HG03039 (cell line): ENCODE measurements around the gene MIPEP.
"Not testable (repeated sequence)": the region's sequence is repeated elsewhere in the genome, so short reads cannot be mapped to it uniquely, and the experiment has no call there.

Source experiments
- ATAC-seq: cut with Tn5 transposase; IDR thresholded peaks from one replicate; pipeline ENCODE4 v1.9.1; 2021; ENCODE audit warnings: mild to moderate bottlenecking, moderate library complexity; ENCODE audit not compliant: unreplicated experiment

MIPEP gene

DNA sequence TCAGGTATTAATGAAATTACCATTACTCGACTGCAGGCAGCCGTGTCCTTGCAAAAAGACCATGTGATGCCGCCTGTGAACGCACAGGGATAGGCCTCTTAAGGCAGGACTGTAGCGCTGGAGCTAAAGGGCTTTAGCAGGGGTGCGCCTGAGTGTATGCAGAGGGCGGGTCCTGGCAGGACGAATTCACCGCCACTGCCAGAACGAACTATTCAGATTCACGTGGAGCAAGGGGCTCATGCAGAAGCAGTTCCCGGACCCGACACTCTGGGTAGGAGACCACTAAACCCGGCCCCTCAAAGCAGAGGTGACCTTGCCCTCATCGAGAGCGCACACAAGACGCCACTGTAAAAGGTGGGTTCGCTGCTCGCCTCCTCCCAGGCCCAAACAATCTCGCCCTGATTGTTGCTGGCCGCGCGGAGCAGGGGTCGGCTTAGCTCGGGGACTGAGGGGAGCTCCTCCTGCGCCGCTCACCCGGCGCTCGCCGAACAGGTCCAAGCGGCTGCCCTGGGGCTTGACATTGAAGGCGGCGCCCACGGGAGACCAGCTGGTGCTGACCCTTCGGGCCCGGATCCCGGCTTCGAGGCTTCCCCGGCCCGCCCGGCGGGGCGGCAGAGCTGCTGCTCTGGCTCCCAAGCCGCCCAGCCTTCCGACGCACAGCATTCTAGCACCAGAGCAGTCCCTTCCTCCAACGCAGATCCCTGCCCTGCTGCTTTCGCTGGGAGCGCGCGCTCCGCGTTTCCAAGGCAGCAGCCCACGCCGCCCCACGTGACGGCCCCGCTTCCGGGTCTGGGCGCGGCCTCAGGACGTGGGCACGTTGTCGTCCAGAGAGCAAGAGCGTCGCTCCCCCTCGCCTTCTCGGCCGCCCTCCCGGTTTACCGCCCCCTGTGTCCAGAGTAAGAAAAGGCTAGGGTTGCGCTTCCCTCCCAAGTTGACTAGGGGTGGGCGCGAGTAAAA lies at the start of gene MIPEP:
Gene MIPEP, minus strand, starts transcription at position 743 of the 957 bp plus-strand sequence. Its CDS starts 80 bp downstream, at position 663.
- peak; percentile 95 for ATAC-seq

DNA sequence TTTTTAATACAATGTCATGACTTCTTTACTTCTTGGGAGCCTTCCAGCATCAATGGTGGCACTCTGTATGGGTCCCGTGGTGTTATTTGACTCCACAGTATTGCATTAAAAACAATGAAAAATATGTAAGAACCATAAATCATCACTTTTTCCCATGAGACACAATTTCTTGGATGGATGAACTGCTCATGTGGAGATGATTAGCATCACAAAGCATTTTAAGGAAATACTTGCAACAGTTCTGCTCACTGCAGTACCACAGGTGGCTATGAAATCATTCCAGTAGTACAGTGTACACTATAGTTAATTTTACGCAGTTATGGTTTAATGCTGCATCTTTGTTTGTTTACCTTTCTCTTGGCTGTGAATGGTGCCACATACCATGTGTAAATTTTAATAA lies 45.3 kb upstream of the MIPEP start:
- no peak for ATAC-seq

DNA sequence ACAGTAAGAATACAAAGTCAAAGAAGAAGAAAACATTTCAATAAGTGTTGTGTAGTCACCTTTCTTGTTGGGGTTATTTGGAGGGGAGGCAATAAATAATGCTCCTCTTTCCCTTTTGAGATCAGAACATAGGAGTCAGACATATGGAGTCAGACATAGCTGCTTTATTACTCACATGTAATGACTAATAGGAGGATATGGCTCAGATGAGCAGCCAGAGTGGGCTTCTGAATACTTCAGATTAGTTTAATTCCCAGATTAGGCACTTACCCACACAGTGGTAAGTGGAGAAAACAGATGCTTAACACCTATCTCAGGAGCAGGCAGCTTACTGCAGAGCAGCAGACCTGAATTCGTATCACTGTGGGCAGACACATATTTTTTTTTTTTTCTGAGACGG lies 39.8 kb upstream of the MIPEP start:
- ATAC-seq: no peak

DNA sequence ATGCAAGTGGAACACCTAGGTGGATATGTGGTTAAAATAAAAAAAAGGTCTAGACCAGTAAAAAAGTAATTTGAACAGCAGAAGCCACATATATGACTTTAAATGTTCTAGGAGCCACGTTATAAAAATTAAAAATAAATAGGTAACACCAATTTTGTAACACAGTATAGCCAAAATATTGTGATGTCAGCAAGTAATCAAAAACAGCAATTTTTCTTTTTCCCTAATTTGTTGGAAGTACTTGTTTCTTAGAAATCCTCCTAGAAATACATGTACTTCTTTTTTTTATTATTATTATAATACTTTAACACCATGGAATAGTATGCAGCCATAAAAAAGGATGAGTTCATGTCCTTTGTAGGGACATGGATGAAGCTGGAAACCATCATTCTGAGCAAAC lies 33.8 kb upstream of the MIPEP start:
- no peak for ATAC-seq

DNA sequence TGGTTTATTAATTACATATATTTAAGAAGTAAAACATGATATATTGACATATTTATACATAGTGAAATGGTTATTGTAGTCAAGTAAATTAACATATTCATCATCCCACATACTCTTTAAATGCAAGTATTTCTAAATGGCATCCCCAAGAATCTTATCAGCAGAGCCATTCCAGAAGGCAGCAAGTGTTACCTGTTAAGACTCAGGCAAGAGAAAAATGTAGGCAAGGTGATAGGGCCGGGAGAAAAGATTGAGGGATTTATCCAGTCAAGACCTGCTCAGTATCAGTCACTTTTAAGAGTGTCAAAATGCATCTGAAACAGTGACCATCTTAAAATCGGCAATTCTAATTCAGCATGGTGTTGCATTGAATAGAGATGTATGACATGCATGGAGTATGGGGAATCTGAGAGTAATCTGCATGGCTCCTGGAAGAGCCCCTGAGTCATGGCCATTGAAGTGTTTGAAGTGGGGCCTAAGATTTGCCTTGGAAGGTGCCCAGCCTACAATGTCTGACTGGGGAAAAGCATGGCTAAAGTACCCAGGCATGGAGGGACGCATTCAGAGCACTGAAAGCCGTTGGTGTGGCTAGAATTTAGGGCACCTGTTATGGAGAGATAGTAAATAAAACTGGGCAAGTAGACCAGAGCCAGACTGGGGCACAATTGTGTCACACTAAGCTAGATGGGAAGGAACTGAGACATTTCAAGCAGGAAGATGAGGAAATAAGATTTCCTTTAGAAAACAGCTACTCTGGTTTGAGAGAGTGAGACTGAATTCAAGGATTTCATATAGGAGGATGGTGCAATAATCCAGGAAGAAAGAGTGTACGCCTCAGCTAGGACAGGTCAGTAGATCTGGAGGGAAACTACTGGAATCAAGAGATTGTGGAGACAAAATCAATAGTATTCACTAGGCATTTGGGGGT lies 33.1 kb upstream of the MIPEP start:
- ATAC-seq: no peak

DNA sequence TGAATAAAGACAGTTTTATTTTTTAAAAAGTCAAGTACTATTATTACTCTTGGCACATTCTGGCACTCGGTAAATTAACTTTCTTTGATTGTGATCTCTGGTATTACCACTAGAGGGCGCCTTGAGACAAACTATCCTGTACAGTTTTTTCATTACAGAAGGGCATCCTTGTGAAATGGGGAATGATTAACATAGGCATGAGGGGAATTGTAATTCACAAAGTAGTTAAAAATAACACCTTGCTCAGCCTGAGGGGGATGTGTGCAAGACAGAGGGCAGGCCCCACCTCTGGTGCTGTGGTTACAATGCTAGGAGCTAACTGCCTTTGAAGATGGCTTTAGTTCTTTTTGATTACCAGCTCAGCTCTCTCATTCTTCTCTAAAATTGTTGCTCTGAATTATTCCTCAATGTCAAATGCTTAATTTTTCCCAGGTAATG lies 32.3 kb upstream of the MIPEP start:
- no peak for ATAC-seq

DNA sequence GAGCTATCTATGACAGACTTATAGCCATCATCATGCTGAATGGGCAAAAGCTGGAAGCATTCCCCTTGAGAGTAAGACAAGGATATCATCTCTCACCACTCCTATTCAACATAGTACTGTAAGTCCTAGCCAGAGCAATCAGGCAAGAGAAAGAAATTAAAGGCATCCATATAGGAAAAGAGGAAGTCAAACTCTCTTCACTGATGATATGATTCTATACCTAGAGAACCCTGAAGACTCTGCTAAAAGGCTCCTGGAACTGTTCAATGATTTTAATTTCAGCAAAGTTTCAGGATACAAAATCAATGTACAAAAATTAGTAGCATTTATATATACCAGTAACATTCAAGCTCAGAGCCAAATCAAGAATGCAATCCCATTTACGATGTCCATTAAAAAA lies 29.8 kb upstream of the MIPEP start:
- ATAC-seq: no peak

DNA sequence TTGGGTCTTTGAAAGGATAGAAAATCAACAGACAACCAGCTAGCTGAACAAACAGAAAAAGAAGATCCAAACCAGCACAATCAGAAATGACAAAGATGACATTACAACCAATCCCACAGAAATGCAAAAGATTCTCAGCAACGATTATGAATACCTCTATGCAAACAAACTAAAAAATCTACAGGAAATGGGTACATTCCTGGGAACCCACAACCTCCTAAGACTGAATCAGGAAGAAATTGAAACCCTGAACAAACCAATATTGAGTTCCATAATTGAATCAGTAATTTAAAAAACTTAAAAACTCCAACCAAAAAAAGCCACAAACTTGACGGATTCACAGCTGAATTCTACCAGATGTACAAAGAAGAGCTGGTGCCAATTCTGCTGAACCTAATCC lies 29.0 kb upstream of the MIPEP start:
- ATAC-seq: no peak

DNA sequence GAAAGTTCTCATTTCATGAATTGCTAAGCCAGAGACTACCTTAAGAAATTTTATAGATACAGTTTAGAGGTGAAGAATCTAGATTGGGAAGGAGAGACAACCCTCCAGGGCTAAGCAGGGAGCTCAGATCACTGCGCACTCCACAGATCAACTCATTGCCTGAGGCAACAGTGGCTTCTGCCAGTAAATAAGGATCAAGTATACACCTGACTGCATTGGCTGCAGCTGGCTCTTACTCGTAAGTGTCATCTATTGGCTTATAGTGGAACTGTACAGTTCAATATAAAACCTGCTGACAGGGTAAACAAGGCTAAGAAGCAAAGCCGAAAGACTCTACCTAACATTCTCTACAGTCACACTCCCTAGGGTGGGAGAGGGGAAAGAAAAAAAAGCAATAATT lies 26.1 kb upstream of the MIPEP start:
- ATAC-seq: no peak

DNA sequence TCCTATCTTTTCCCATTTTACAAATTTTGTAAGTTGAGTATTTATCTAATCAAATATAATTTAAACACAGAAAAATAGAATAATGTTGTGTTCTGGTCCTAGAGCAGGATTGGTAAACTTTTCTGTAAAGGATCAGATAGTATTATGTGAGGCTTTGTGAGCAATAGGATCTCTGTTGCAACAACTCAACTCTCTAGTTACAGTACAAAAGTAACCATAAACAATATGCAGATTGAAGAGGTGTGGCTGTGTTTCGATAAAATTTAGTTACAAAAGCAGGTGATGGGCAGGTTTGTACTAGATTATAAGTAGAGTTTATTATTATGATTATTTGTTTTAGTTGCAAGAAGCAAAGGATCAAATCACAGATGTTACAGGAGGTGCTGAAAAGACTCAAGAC lies 23.3 kb upstream of the MIPEP start:
- no peak for ATAC-seq

DNA sequence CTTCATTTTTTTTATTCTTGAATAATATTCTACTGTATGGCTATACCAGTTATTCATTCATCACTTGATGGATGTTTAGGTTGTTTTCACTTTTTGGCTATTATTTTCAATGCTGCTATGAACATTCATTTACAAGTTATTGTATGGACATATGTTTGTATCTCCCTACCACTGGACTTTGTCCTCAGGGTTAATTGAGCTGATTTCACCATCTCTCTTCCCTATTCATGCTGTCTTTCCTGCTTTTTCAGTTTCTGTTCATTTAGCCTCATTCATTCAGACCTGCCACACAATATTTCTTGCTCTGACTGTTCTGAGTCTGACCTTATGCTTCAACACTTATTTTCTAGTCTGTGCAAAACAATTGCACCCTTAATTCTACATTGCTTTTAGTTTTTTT lies 20.4 kb upstream of the MIPEP start:
- no peak for ATAC-seq

DNA sequence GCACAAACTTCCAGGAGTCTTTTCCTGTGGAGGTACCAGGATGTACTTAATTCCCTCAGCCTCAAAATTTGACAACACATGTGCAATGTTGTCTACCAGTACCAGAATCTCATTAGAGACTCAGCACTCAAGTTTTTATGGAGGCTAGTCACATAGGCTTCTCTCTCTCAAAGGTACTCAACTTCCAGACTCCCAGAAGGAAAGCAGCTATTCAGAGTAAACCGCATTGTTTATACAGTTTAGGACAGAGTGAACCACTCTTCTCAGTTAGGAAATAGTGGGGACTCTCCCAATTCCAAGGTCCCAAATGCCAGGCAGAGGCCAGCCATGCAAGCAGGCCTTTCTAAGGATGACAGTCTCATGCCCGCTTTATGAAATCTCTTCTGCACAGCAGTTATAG lies 16.6 kb upstream of the MIPEP start:
- ATAC-seq: no peak

DNA sequence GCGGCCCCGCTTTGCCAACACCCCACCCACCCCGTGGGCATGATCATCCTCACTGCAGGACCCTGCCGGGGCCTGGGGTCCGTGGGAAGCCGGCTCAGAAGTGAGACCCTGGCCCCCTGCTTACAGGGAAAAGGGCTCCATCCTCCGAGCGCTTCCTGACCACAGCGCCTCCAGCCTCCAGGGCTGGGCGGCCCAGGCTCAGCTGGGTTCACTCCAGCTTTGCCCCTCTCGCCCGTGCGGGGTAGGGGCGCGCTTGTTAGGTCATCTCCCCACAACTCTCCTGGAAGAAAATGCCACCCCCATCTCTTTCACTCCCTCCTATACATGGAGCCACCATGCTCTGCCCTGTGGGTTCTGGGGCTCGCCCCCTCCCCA lies 14.7 kb upstream of the MIPEP start:
- ATAC-seq: no peak

DNA sequence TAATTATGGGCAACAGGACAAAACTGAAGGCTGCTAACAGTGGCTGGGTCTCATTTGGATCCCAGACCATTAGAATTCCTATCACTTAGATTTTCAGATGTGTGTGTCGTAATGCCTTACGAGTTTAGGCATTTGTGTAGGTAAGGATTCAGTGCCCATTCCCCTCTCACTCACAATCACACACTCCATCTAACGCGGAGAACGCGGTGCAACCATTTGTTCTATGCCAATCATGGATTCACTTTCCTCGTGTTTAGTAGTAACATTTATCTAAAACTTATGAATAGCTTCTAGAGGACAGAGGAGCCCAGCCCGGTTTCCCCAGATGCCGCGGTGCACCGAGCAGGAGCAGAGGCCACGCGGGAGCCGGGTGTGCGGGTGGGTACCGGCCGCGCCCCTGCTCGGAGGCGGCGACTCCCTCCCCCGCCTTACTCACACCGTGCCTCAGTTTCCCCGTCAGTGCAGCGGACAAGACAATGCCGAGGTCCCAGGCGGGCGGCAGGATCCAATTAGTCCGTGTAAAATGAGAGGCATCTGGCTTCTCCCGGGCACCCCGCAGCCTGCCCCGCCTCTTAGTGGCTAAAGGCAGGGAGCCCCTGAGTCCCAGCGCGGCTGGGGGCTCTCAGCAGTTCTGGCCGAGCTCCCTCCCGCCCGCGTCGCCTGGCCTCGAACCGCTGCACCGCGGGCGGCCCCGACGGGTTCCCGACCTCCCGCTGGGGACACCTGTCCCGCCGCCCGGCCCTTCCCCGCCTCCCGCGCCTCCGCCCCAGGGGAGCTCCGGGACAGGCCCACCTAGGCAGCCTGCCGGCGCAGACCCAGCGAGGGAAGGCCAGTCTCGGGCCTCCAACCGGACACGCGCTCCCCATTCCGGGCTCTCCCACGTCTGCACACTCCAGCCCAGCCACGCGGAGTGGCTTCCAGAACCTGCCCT lies 14.0 kb upstream of the MIPEP start:
- no peak for ATAC-seq

DNA sequence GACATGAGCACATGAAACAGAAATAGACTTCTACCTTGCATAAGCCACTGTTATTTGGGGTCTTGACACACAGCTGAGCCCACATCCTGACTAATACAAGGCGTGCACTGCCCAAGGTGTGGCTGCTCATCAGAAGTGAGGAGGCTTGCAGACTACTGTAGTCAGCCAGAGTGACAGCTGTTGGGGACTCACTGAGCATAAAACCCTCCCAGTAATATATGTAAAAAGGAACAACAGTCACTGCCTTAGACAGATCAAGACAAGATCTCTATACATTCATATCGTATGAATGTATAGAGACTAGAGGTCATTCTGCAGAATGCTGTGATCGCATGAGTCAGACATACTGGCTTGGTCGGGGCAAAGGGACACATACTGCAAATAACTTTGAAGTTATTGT lies 12.2 kb upstream of the MIPEP start:
- no peak for ATAC-seq

DNA sequence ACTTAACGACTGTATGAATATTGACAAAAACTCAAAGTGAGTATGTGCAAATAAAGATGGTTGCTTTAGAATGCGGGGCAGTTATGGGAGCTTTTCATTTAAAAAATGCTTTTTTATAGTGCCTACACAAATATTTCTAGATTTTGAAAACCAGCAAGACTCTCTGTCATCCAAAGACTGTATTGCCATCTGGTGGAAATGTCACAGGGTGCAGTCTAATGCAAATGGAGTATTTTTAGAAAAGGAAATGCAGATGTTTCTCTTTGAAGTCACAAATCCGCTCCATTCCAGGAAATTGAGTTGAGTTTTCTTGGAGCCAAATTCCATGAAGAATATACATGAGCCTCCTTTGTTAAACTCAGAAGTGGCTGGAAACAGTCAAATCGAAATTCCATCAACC lies 10.4 kb upstream of the MIPEP start:
- ATAC-seq: no peak

DNA sequence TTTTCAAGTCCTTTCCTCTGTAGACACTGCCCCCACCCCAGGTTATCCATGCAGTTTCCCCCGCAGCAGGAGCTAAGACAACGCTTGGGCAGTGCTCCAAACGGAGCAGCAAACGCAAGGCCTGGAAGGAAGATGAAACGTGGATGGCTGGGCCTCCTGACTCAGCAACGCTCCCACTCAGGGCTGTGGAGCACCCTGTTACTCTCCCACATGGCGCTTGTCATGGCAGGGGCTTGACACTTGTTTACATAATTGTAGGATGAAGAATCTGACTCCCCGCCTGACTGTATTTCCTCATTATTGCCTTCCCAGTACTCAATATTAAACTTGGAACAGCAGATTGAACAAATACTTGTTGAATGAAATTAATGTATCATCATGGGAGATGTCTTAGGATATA lies 8.9 kb upstream of the MIPEP start:
- no peak for ATAC-seq

DNA sequence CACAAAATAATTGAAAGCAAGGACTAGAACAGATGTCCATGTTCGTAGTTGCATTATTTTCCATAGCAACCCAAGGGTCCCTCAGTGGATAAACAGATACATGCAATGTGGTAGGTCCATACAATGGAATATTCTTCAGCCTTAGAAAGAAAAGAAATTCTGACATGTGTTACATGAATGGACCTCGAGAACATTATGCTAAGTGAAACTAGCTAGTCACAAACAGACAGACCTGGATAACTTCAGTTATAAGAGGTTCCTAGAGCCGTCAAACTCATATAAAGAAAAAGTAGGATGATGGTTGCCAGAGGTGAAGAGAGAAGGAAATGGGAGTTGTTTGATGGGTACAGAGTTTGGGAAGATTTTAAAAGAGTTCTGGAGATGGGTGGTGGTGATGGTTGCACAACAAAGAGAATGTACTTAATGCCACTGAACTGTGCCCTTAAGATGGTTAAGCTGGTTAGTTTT lies 8.3 kb upstream of the MIPEP start, which contains the start of gene C1QTNF9B:
Gene C1QTNF9B, minus strand, starts transcription at position 51 of the 468 bp plus-strand sequence.
- ATAC-seq: not testable (repeated sequence)

DNA sequence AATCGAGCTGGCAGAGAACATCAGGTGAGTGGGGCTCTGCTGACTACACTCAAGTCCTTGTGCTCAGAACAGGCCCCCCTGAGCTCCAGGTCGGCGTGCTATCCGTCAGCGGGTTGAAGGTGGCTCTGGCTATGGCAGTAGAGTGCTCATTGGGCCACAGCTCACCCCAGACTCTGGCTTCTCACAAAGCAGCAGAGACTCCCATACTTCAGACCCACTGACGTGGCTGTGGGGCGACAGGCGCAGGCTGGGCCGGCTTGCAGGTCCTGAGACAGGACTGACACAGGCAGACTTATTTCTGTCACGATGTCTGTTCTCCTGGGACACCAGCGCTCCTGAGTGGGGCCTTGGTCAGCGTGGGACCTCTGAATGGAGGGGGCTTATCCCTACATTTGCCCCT lies 5.5 kb upstream of the MIPEP start:
- ATAC-seq: not testable (repeated sequence)

DNA sequence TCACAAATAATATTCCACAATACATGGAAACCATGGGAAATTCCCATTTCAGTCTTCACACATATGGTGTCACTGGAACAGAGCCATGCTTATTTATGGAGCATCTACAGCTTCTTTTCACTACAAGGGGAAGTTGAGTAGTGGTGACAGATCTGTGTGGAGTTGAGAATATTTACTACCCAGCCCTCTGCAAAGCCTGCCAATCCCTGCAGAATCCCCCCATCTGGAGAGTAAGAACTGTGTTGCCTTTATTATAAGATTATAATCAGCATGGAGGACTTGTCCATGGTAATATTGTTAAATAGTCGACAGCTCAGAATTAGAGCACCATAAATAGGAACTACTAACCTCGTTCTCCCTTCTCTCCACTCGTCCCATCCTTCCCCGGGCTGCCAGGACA lies 4.6 kb upstream of the MIPEP start:
- not testable (repeated sequence) for ATAC-seq
